Endothelial cell of umbilical vein (primary cell): ENCODE results near the gene HOXD3.

Experiments used
- EZH2 ChIP-seq: IDR thresholded peaks from 2 replicates; pipeline ENCODE4 v1.6.1; 2012; ENCODE audit warnings: borderline replicate concordance, low read depth, mild to moderate bottlenecking, moderate library complexity, low read length, inconsistent platforms; ENCODE audit not compliant: severe bottlenecking
- JUN ChIP-seq: IDR thresholded peaks from 2 replicates; pipeline ENCODE4 v1.6.1; 2011; ENCODE audit warnings: borderline replicate concordance, low read depth; ENCODE audit not compliant: insufficient read length, insufficient read depth
- MYC ChIP-seq: IDR thresholded peaks from one replicate; pipeline ENCODE4 v1.6.1; 2011; ENCODE audit warnings: mild to moderate bottlenecking, low read depth, low read length
- POLR2AphosphoS5 ChIP-seq: IDR thresholded peaks from 2 replicates; pipeline ENCODE4 v1.6.1; 2012; ENCODE audit warnings: low read depth, mild to moderate bottlenecking, control low read depth, low read length, moderate library complexity; ENCODE audit not compliant: insufficient read depth
- TF ChIP-seq, protein P1 (sequence below), 2 donors: IDR thresholded peaks; 1 replicate in 1 of 2; 2 replicates in 1 of 2; pipeline ENCODE4 v1.5.1; 2011; ENCODE audit warnings: low read length in 2 of 2, mild to moderate bottlenecking in 2 of 2, moderate library complexity in 2 of 2, control low read depth in 1 of 2, inconsistent platforms in 1 of 2, low read depth in 1 of 2; ENCODE audit not compliant: insufficient read depth in 1 of 2; ENCODE audit errors: extremely low read depth in 1 of 2

DNA sequence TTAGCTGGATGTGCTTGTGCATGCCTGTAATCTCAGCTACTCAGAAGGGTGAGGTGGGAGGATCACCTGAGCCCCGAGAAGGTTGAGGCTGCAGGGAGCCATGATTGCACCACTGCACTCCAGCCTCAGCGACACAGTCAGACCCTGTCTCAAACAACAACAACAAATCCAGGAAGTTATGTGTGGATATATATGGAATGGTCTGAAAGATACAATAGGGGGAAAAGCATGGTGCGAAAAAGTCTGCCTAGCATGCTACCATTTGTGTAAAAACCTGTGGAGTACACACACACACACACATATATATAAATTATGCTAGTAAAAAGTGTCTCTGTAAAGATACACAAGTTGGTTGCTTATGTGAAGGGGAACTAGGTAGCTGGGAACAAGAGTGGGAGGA lies 24.4 kb downstream of the HOXD3 start:
- TF ChIP-seq, protein P1, sequence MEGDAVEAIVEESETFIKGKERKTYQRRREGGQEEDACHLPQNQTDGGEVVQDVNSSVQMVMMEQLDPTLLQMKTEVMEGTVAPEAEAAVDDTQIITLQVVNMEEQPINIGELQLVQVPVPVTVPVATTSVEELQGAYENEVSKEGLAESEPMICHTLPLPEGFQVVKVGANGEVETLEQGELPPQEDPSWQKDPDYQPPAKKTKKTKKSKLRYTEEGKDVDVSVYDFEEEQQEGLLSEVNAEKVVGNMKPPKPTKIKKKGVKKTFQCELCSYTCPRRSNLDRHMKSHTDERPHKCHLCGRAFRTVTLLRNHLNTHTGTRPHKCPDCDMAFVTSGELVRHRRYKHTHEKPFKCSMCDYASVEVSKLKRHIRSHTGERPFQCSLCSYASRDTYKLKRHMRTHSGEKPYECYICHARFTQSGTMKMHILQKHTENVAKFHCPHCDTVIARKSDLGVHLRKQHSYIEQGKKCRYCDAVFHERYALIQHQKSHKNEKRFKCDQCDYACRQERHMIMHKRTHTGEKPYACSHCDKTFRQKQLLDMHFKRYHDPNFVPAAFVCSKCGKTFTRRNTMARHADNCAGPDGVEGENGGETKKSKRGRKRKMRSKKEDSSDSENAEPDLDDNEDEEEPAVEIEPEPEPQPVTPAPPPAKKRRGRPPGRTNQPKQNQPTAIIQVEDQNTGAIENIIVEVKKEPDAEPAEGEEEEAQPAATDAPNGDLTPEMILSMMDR (IDR thresholded peaks at IDR 0.05; ENCODE audit: extremely low read depth in 1 of 2, insufficient read depth in 1 of 2, low read depth in 1 of 2, low read length in 2 of 2) = no peak
- TF ChIP-seq JUN (no peak), MYC (no peak), EZH2 (no peak), POLR2AphosphoS5 (no peak)
